Loucy (cell line): ENCODE results near the gene WDR6.
A peak's percentile ranks its signal among the peaks of the same experiment; 100 is the strongest.

ENCODE experiments used
- H2AFZ ChIP-seq: fragments of 200-600 bp; sonication (generic); 2 replicates; pipeline ENCODE4 v1.6.0; 2016; ENCODE audit warnings: antibody characterized with exemption, mild to moderate bottlenecking, low read length, moderate library complexity
- H3F3A ChIP-seq: fragments of 200-600 bp; 2 replicates; pipeline ENCODE4 v1.6.0; 2016; ENCODE audit warnings: antibody characterized with exemption, low read depth, mild to moderate bottlenecking
- H3K27me3 ChIP-seq: fragments of 200-600 bp; sonication (generic); 2 replicates; pipeline ENCODE4 v1.6.1; 2014; ENCODE audit warnings: low read length, mild to moderate bottlenecking; ENCODE audit not compliant: insufficient read depth, poor library complexity, severe bottlenecking
- H3K36me3 ChIP-seq: fragments of 200-600 bp; sonication (generic); 2 replicates; pipeline ENCODE4 v1.6.1; 2016; ENCODE audit warnings: low read length; ENCODE audit not compliant: insufficient read depth
- H3K4me1 ChIP-seq: fragments of 200-600 bp; sonication (generic); 2 replicates; pipeline ENCODE4 v1.5.1; 2014; ENCODE audit warnings: low read length, mild to moderate bottlenecking; ENCODE audit not compliant: insufficient read depth, poor library complexity, severe bottlenecking
- H3K4me2 ChIP-seq: fragments of 200-600 bp; sonication (generic); 2 replicates; pipeline ENCODE4 v1.6.0; 2014; ENCODE audit warnings: antibody characterized with exemption, low read length, low read depth, mild to moderate bottlenecking; ENCODE audit not compliant: poor library complexity, severe bottlenecking
- H3K4me3 ChIP-seq: fragments of 200-600 bp; sonication (generic); 2 replicates; pipeline ENCODE4 v1.5.1; 2014; ENCODE audit warnings: low read length, mild to moderate bottlenecking, mixed read lengths; ENCODE audit not compliant: poor library complexity, severe bottlenecking
- H3K79me2 ChIP-seq: fragments of 200-600 bp; sonication (generic); 2 replicates; pipeline ENCODE4 v1.6.1; 2014; ENCODE audit warnings: low read length; ENCODE audit not compliant: insufficient read depth
- H3K9ac ChIP-seq: fragments of 200-600 bp; sonication (generic); 2 replicates; pipeline ENCODE4 v1.6.0; 2014; ENCODE audit warnings: mild to moderate bottlenecking, low read depth, low read length, moderate library complexity; ENCODE audit not compliant: poor library complexity, severe bottlenecking
- H3K9me2 ChIP-seq: fragments of 200-600 bp; sonication (generic); replicated peaks from 2 replicates; pipeline ENCODE4 v1.6.1; 2016; ENCODE audit warnings: low read depth, low read length, mixed read lengths
- H3K9me3 ChIP-seq: fragments of 200-600 bp; sonication (generic); 2 replicates; pipeline ENCODE4 v1.6.1; 2014; ENCODE audit warnings: mild to moderate bottlenecking, antibody characterized with exemption, low read length, low read depth; ENCODE audit not compliant: insufficient read depth
- H4K20me1 ChIP-seq: fragments of 200-600 bp; sonication (generic); 2 replicates; pipeline ENCODE4 v1.6.0; 2014; ENCODE audit warnings: antibody characterized with exemption, low read length, mild to moderate bottlenecking; ENCODE audit not compliant: insufficient read depth, poor library complexity, severe bottlenecking
- EZH2phosphoT487 ChIP-seq: fragments of 200-600 bp; IDR thresholded peaks from 2 replicates; pipeline ENCODE4 v1.6.1; 2018; ENCODE audit warnings: antibody characterized with exemption, mild to moderate bottlenecking, moderate library complexity, borderline replicate concordance
- TF ChIP-seq, protein P1 (sequence below): fragments of 200-600 bp; sonication (generic); conservative IDR thresholded peaks from 2 replicates; pipeline ENCODE4 v1.5.1; 2014; ENCODE audit warnings: mild to moderate bottlenecking, antibody characterized with exemption, low read length

Gene WDR6

DNA sequence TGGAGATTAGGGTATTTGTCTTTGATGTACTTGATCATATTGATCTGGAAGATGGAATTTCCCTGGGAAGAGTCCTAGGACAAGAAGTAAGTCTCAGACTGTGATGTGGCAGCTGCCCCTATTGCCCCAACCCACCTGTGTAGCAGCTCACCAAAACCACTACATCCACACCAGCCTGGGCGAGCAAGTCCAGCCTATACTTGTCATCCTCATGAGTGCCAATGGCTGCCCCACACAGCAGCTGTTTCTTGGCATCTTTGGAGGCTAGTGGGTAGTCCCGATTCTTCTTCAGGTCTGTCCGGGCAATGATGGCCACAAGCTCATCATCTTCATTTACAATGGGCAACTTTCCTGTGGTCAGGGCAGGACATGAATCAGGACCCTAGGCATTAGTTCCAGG, 19.3 kb downstream of the WDR6 start:
- H3K36me3 ChIP-seq = peaks cover 58% of the 10 kb centered on the region
- H3K27me3 ChIP-seq = no peaks in the 10 kb centered on the region
- peaks cover 43% of the 10 kb centered on the region for H4K20me1 ChIP-seq
- H3K4me2 ChIP-seq = peak overlapping the region; percentile 18
- H3K4me3 ChIP-seq = no peak overlapping the region
- H3K4me1 ChIP-seq = peaks cover 47% of the 10 kb centered on the region
- peaks cover 3% of the 10 kb centered on the region; the same call in 1 of the 2 replicates for H3F3A ChIP-seq
- TF ChIP-seq EZH2phosphoT487 = no peak
- TF ChIP-seq, protein P1, sequence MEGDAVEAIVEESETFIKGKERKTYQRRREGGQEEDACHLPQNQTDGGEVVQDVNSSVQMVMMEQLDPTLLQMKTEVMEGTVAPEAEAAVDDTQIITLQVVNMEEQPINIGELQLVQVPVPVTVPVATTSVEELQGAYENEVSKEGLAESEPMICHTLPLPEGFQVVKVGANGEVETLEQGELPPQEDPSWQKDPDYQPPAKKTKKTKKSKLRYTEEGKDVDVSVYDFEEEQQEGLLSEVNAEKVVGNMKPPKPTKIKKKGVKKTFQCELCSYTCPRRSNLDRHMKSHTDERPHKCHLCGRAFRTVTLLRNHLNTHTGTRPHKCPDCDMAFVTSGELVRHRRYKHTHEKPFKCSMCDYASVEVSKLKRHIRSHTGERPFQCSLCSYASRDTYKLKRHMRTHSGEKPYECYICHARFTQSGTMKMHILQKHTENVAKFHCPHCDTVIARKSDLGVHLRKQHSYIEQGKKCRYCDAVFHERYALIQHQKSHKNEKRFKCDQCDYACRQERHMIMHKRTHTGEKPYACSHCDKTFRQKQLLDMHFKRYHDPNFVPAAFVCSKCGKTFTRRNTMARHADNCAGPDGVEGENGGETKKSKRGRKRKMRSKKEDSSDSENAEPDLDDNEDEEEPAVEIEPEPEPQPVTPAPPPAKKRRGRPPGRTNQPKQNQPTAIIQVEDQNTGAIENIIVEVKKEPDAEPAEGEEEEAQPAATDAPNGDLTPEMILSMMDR = no peak
- no peak overlapping the region for H2AFZ ChIP-seq
- peaks cover 70% of the 10 kb centered on the region for H3K79me2 ChIP-seq
- H3K9me2 ChIP-seq = no peaks in the 10 kb centered on the region
- no peak overlapping the region for H3K9ac ChIP-seq
- no peaks in the 10 kb centered on the region for H3K9me3 ChIP-seq

DNA sequence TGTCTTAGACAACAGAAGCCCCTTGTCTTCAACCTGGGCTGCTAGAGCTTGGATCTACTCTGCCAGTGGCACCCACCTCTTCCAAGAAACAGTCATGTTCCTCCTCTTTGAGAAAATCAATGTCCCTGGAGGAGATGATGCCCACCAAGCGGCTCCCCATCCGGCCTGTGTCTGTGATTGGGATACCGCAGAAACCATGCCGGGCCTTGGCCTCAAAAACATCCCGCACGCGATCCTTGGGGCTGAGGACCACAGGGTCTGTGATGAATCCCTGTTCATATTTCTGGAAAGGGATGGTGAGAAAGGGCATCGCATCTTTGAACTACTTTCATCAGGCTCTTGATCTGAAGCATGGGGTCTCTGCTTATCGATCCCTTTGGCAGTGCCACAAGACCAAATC, 20.4 kb downstream of the WDR6 start:
- no peak for TF ChIP-seq EZH2phosphoT487
- H3K4me2 ChIP-seq = peak overlapping the region; percentile 97
- H3K4me1 ChIP-seq = peaks cover 47% of the 10 kb centered on the region
- no peaks in the 10 kb centered on the region for H3K9me3 ChIP-seq
- no peaks in the 10 kb centered on the region for H3K27me3 ChIP-seq
- H3K9me2 ChIP-seq = no peaks in the 10 kb centered on the region
- peak overlapping the region; percentile 88 for H3K4me3 ChIP-seq
- no peak overlapping the region for H2AFZ ChIP-seq
- H3K36me3 ChIP-seq = peaks cover 69% of the 10 kb centered on the region
- H3K79me2 ChIP-seq = peaks cover 63% of the 10 kb centered on the region
- peaks cover 3% of the 10 kb centered on the region; the same call in 1 of the 2 replicates for H3F3A ChIP-seq
- peaks cover 37% of the 10 kb centered on the region for H4K20me1 ChIP-seq
- H3K9ac ChIP-seq = peak overlapping the region; percentile 91

DNA sequence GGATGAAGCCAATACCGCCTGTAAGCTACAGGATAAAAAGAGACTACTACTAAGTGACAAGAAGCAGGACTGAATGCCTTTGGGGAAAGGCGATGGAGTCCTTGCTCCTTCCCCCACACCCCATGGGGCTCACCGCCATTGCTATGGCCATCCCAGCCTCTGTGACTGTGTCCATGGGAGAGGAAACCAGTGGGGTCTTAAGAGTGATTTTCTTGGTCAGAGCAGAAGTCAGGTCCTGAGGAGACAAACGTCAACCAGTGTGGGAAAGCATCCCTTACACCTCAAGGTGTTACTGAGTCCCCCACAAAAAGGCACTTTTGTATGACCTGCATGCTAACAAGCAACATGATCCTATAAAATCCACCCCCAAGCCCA, 21.1 kb downstream of the WDR6 start:
- Histone ChIP-seq H3K4me3 (peak overlapping the region; percentile 88), H3K9ac (peak overlapping the region; percentile 91), H2AFZ (no peak overlapping the region), H3K9me3 (no peaks in the 10 kb centered on the region), H3K4me1 (peaks cover 43% of the 10 kb centered on the region), H3K36me3 (peaks cover 76% of the 10 kb centered on the region), H3K9me2 (no peaks in the 10 kb centered on the region), H3K4me2 (peak overlapping the region; percentile 97), H3K27me3 (no peaks in the 10 kb centered on the region), H3K79me2 (peaks cover 57% of the 10 kb centered on the region), H3F3A (0 out of 2 replicates have a peak, but pooled peaks cover under 1% of the 10 kb centered on the region), H4K20me1 (peaks cover 31% of the 10 kb centered on the region)
- no peak for TF ChIP-seq EZH2phosphoT487
- TF ChIP-seq, protein P1 = no peak
